ENCODE measurements around the gene USP47.

USP47 gene

GRCh38 chr11:11841723-11842420 is at the start of gene USP47:
Gene USP47, plus strand, starts transcription at chr11:11841972. Its CDS starts 214 bp downstream, at chr11:11842186.
- DNase-seq (ENCODE audit: low read depth in 3 of 3) = peak; percentile 85 to 93 (median 89)

- DNase-seq (ENCODE audit: low read depth in 3 of 3) = no peak
Observed at GRCh38 chr11:11793073-11793472, 48.7 kb upstream of the USP47 start.

- peak; percentile 39 to 72 (median 40) for DNase-seq (ENCODE audit: low read depth in 3 of 3)
Observed at GRCh38 chr11:11798586-11799438, 43.0 kb upstream of the USP47 start.

- no peak for DNase-seq (ENCODE audit: low read depth in 3 of 3)
Observed at GRCh38 chr11:11805228-11805627, 36.5 kb upstream of the USP47 start.

GRCh38 chr11:11806074-11806473 is 35.7 kb upstream of the USP47 start:
- no peak for DNase-seq (ENCODE audit: low read depth in 3 of 3)

- no peak for DNase-seq (ENCODE audit: low read depth in 3 of 3)
Observed at GRCh38 chr11:11806586-11806985, 35.2 kb upstream of the USP47 start.

GRCh38 chr11:11807811-11808782 is 33.7 kb upstream of the USP47 start:
- DNase-seq (ENCODE audit: low read depth in 3 of 3) = no peak

GRCh38 chr11:11808992-11809615 is 32.7 kb upstream of the USP47 start:
- DNase-seq (ENCODE audit: low read depth in 3 of 3) = no peak

GRCh38 chr11:11810764-11811726 is 30.7 kb upstream of the USP47 start:
- DNase-seq (ENCODE audit: low read depth in 3 of 3) = no peak

GRCh38 chr11:11813288-11813962 is 28.3 kb upstream of the USP47 start:
- no peak for DNase-seq (ENCODE audit: low read depth in 3 of 3)

- no peak for DNase-seq (ENCODE audit: low read depth in 3 of 3)
Observed at GRCh38 chr11:11814614-11815452, 26.9 kb upstream of the USP47 start.

GRCh38 chr11:11816511-11817314 is 25.1 kb upstream of the USP47 start:
- no peak for DNase-seq (ENCODE audit: low read depth in 3 of 3)

- DNase-seq (ENCODE audit: low read depth in 3 of 3) = no peak
Observed at GRCh38 chr11:11817957-11818356, 23.8 kb upstream of the USP47 start.

GRCh38 chr11:11818529-11819121 is 23.1 kb upstream of the USP47 start:
- DNase-seq (ENCODE audit: low read depth in 3 of 3) = no peak

- DNase-seq (ENCODE audit: low read depth in 3 of 3) = no peak
Observed at GRCh38 chr11:11821899-11822298, 19.9 kb upstream of the USP47 start.

- no peak for DNase-seq (ENCODE audit: low read depth in 3 of 3)
Observed at GRCh38 chr11:11822946-11823345, 18.8 kb upstream of the USP47 start.

GRCh38 chr11:11826260-11826659 is 15.5 kb upstream of the USP47 start:
- DNase-seq (ENCODE audit: low read depth in 3 of 3) = no peak

All from stimulated activated CD4-positive, alpha-beta T cell treated with anti-CD3 and anti-CD28 coated beads, TNF-alpha, amount 100 ng/mL, for 48 hours (primary cell).